ENCODE measurements around the gene DIDO1.

The DIDO1 gene

DNA sequence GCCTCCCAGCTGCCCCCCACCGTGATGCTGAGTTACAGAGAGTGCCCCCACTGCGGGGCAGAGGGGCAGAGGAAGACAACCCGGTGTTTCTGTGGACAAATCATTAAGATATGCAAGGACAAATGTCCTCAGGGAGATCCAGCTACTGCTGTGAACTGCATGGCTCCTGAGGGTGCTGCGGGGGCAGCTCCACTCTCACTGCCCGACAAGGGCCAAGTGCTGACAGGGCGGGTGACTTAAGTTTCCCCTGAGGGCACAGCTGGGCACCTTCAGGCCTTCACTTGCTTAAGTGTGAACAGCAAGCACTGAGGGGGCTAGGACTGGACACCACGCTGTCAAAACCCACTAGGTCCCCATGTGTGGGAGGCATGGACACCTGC lies 38.5 kb downstream of the DIDO1 start:
- no peak for DNase-seq
- H2BK120ac ChIP-seq (ENCODE audit: insufficient read depth, low read length, poor library complexity) = no peak overlapping the region
- no peak overlapping the region for H2BK5ac ChIP-seq (ENCODE audit: low read depth, low read length, poor library complexity)
- no peak overlapping the region for H4K8ac ChIP-seq (ENCODE audit: low read depth, low read length)
- no peak overlapping the region for H3K14ac ChIP-seq (ENCODE audit: low read length)
- H3K36me3 ChIP-seq (ENCODE audit: control insufficient read depth in 1 of 2, insufficient read depth in 2 of 2, low read length in 2 of 2) = peaks cover 56 to 72% of the 10 kb centered on the region in 2 experiments
- H2AK5ac ChIP-seq (ENCODE audit: low read length) = no peak overlapping the region
- H3K4me3 ChIP-seq (ENCODE audit: low read depth, low read length) = no peak overlapping the region
- no peak overlapping the region for H2BK12ac ChIP-seq (ENCODE audit: low read length)
- no peak overlapping the region for H4K12ac ChIP-seq (ENCODE audit: low read depth, low read length)
- H4K91ac ChIP-seq (ENCODE audit: low read depth, low read length) = no peak overlapping the region
- no peak overlapping the region for H3K23ac ChIP-seq (ENCODE audit: low read length)
- no CpG with 5 or more reads among the region's 7 CpGs for WGBS (ENCODE audit: extremely low coverage, insufficient coverage, insufficient read length)
- H3K4me2 ChIP-seq (ENCODE audit: low read length) = no peak overlapping the region
- no peaks in the 10 kb centered on the region for H3K79me1 ChIP-seq (ENCODE audit: low read length)
- no peak overlapping the region for H3K18ac ChIP-seq (ENCODE audit: low read length)
- H3K4me1 ChIP-seq (ENCODE audit: control insufficient read depth in 1 of 2, insufficient read depth in 2 of 2, low read length in 2 of 2) = no peaks in the 10 kb centered on the region
- H3K4ac ChIP-seq (ENCODE audit: low read depth, low read length) = no peak overlapping the region
- no peak overlapping the region for H3K9ac ChIP-seq (ENCODE audit: low read length)
- no peak overlapping the region for H3K27ac ChIP-seq (ENCODE audit: low read depth, low read length)
- H3K27me3 ChIP-seq (ENCODE audit: insufficient read depth, low read length) = no peaks in the 10 kb centered on the region
- H3K79me2 ChIP-seq (ENCODE audit: control insufficient read depth, insufficient read depth, low read length, poor library complexity) = no peaks in the 10 kb centered on the region
- no peaks in the 10 kb centered on the region for H3K9me3 ChIP-seq (ENCODE audit: insufficient read depth, low read depth, low read length)
- no peak overlapping the region for H2AFZ ChIP-seq (ENCODE audit: insufficient read depth, low read length, poor library complexity)

DNA sequence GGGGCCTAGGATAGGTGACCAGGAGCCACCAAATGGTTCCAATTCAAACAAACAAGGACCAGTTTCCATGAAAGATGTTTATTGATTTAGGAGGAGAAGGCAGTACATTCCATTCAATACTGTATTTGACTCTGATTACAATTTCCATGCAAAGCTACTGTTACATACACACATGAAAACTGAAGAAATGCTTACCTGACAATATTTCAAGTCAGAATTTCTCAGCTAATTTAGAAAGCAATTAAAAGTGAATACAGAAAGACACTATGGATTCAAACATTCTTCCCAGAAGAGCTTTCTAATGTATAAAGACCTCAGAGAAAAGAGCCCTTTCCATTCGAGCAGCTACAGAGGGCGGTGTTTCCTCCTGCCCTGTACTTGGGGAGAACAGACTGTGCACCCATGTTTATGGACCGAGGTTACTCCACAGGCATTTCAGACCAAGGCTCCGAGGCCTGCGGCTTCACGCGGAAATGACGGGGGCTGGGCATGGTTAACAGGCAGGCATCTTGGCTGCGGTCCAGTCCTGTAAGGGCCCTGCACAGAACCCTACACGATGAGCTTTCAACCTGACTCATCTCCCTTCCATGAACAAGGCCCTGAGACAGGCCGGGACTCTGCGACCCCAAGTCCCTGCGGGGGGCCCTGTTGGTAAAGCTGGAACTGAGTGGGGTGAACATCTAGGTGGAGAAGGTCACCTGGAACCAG lies 39.0 kb downstream of the DIDO1 start:
- DNase-seq = no peak
- Histone ChIP-seq H2BK120ac (ENCODE audit: insufficient read depth, low read length, poor library complexity) (no peak overlapping the region), H3K4me2 (ENCODE audit: low read length) (no peak overlapping the region), H2BK12ac (ENCODE audit: low read length) (no peak overlapping the region), H3K27me3 (ENCODE audit: insufficient read depth, low read length) (no peaks in the 10 kb centered on the region), H4K91ac (ENCODE audit: low read depth, low read length) (no peak overlapping the region), H4K12ac (ENCODE audit: low read depth, low read length) (no peak overlapping the region), H3K9ac (ENCODE audit: low read length) (no peak overlapping the region), H3K23ac (ENCODE audit: low read length) (no peak overlapping the region), H2AFZ (ENCODE audit: insufficient read depth, low read length, poor library complexity) (no peak overlapping the region), H3K4me3 (ENCODE audit: low read depth, low read length) (no peak overlapping the region), H3K79me2 (ENCODE audit: control insufficient read depth, insufficient read depth, low read length, poor library complexity) (no peaks in the 10 kb centered on the region), H3K18ac (ENCODE audit: low read length) (no peak overlapping the region), H2BK5ac (ENCODE audit: low read depth, low read length, poor library complexity) (no peak overlapping the region), H3K9me3 (ENCODE audit: insufficient read depth, low read depth, low read length) (no peaks in the 10 kb centered on the region), H3K4ac (ENCODE audit: low read depth, low read length) (no peak overlapping the region), H4K8ac (ENCODE audit: low read depth, low read length) (no peak overlapping the region), H3K36me3 (ENCODE audit: control insufficient read depth in 1 of 2, insufficient read depth in 2 of 2, low read length in 2 of 2) (peaks cover 56 to 68% of the 10 kb centered on the region in 2 experiments), H3K4me1 (ENCODE audit: control insufficient read depth in 1 of 2, insufficient read depth in 2 of 2, low read length in 2 of 2) (no peaks in the 10 kb centered on the region), H3K27ac (ENCODE audit: low read depth, low read length) (no peak overlapping the region), H2AK5ac (ENCODE audit: low read length) (no peak overlapping the region), H3K14ac (ENCODE audit: low read length) (no peak overlapping the region), H3K79me1 (ENCODE audit: low read length) (no peaks in the 10 kb centered on the region)
- no CpG with 5 or more reads among the region's 13 CpGs for WGBS (ENCODE audit: extremely low coverage, insufficient coverage, insufficient read length)

DNA sequence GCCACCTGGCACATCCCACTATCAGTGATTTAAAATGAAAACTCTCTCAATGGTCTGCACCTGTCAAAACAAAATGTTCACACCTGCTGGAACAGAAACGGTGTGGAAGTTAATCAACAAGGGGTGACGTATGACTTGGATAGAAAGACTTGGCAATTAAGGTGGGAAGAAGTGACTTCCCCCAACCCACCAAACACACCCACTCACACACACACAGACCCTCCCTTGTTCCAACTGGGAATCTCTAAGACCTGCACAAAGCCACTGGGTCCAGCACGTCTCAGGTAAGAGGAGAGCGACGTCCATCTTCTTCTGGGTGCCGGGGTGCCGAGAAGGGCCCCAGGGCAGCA lies 39.6 kb downstream of the DIDO1 start:
- H3K4ac ChIP-seq (ENCODE audit: low read depth, low read length) = no peak overlapping the region
- no CpG with 5 or more reads among the region's 7 CpGs for WGBS (ENCODE audit: extremely low coverage, insufficient coverage, insufficient read length)
- no peak overlapping the region for H2BK5ac ChIP-seq (ENCODE audit: low read depth, low read length, poor library complexity)

GRCh38 chr20:62885896-62886708 lies 40.2 kb downstream of the DIDO1 start:
- Histone ChIP-seq H2AK5ac (ENCODE audit: low read length) (no peak overlapping the region), H3K4me1 (ENCODE audit: control insufficient read depth in 1 of 2, insufficient read depth in 2 of 2, low read length in 2 of 2) (no peaks in the 10 kb centered on the region), H3K79me2 (ENCODE audit: control insufficient read depth, insufficient read depth, low read length, poor library complexity) (no peaks in the 10 kb centered on the region), H3K27ac (ENCODE audit: low read depth, low read length) (no peak overlapping the region), H3K9ac (ENCODE audit: low read length) (no peak overlapping the region), H3K18ac (ENCODE audit: low read length) (no peak overlapping the region), H3K4me2 (ENCODE audit: low read length) (no peak overlapping the region), H3K79me1 (ENCODE audit: low read length) (no peaks in the 10 kb centered on the region), H3K4ac (ENCODE audit: low read depth, low read length) (no peak overlapping the region), H3K36me3 (ENCODE audit: control insufficient read depth in 1 of 2, insufficient read depth in 2 of 2, low read length in 2 of 2) (peaks cover 62 to 70% of the 10 kb centered on the region in 2 experiments), H3K14ac (ENCODE audit: low read length) (no peak overlapping the region), H4K91ac (ENCODE audit: low read depth, low read length) (no peak overlapping the region), H2BK12ac (ENCODE audit: low read length) (no peak overlapping the region), H2BK5ac (ENCODE audit: low read depth, low read length, poor library complexity) (no peak overlapping the region), H2BK120ac (ENCODE audit: insufficient read depth, low read length, poor library complexity) (no peak overlapping the region), H3K9me3 (ENCODE audit: insufficient read depth, low read depth, low read length) (no peaks in the 10 kb centered on the region), H3K4me3 (ENCODE audit: low read depth, low read length) (no peak overlapping the region), H3K27me3 (ENCODE audit: insufficient read depth, low read length) (no peaks in the 10 kb centered on the region), H4K12ac (ENCODE audit: low read depth, low read length) (no peak overlapping the region), H3K23ac (ENCODE audit: low read length) (no peak overlapping the region), H2AFZ (ENCODE audit: insufficient read depth, low read length, poor library complexity) (no peak overlapping the region), H4K8ac (ENCODE audit: low read depth, low read length) (no peak overlapping the region)
- DNase-seq = no peak
- no CpG with 5 or more reads among the region's 23 CpGs for WGBS (ENCODE audit: extremely low coverage, insufficient coverage, insufficient read length)

More for the DNA sequence above, 39.6 kb downstream of the DIDO1 start:
- H3K9me3 ChIP-seq (ENCODE audit: insufficient read depth, low read depth, low read length) = no peaks in the 10 kb centered on the region
- H3K14ac ChIP-seq (ENCODE audit: low read length) = no peak overlapping the region
- H3K4me2 ChIP-seq (ENCODE audit: low read length) = no peak overlapping the region
- H3K18ac ChIP-seq (ENCODE audit: low read length) = no peak overlapping the region
- no peak overlapping the region for H3K27ac ChIP-seq (ENCODE audit: low read depth, low read length)
- no peak overlapping the region for H3K4me3 ChIP-seq (ENCODE audit: low read depth, low read length)
- H2BK12ac ChIP-seq (ENCODE audit: low read length) = no peak overlapping the region
- H2AK5ac ChIP-seq (ENCODE audit: low read length) = no peak overlapping the region
- no peak overlapping the region for H4K8ac ChIP-seq (ENCODE audit: low read depth, low read length)
- no peaks in the 10 kb centered on the region for H3K4me1 ChIP-seq (ENCODE audit: control insufficient read depth in 1 of 2, insufficient read depth in 2 of 2, low read length in 2 of 2)
- no peak overlapping the region for H4K91ac ChIP-seq (ENCODE audit: low read depth, low read length)
- no peak overlapping the region for H2BK120ac ChIP-seq (ENCODE audit: insufficient read depth, low read length, poor library complexity)
- no peak overlapping the region for H3K9ac ChIP-seq (ENCODE audit: low read length)
- no peaks in the 10 kb centered on the region for H3K79me1 ChIP-seq (ENCODE audit: low read length)
- H3K79me2 ChIP-seq (ENCODE audit: control insufficient read depth, insufficient read depth, low read length, poor library complexity) = no peaks in the 10 kb centered on the region
- H3K27me3 ChIP-seq (ENCODE audit: insufficient read depth, low read length) = no peaks in the 10 kb centered on the region
- no peak overlapping the region for H2AFZ ChIP-seq (ENCODE audit: insufficient read depth, low read length, poor library complexity)
- no peak for DNase-seq
- H3K23ac ChIP-seq (ENCODE audit: low read length) = no peak overlapping the region
- no peak overlapping the region for H4K12ac ChIP-seq (ENCODE audit: low read depth, low read length)
- H3K36me3 ChIP-seq (ENCODE audit: control insufficient read depth in 1 of 2, insufficient read depth in 2 of 2, low read length in 2 of 2) = peaks cover 60 to 68% of the 10 kb centered on the region in 2 experiments
